Limb (tissue), 2 donors: ENCODE results near the gene BMPR1B.

Source experiments
- DNase-seq, 2 donors: peaks; one replicate each; pipeline ENCODE4 v3.0.0-alpha.2; 2016; ENCODE audit errors: extremely low spot score in 2 of 2

Gene BMPR1B

DNA sequence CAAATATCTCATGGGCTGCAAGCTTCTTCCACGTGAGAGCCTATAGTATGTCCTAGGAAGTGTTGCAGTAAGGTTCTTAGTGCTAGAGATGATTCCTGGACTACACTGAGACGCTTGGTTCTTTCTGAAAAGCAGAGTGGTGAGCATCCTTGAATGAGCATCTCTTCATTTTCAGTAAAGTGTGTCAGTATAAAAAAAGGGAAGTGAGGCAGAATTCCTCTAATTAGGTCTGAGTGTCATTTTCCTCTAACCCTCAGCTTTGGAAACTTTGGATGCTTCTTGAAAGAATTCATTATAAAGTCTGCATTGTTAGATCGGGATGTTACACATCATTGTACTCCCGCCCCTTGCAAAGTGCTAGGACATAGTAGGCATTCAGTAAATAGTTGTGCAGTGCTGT, 5.2 kb downstream of the BMPR1B start:
- DNase-seq = no peak

DNA sequence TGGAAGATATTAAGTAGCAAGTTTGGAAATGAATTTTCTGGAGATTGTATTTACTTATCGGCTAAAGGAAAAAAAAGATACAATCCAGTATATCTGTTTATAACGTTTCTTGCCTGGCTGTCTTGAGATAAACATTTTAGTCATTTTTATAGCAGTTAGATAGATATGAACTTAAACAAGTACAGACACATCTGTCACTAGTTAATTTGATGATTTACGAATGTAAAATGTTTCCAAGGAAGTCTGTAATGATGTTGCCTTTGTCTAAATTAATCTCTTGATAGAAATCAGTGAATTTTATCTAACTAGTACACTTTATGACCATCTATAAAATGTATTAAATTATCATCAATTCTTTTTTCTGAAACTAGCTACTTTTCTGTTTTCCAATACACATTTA, 5.7 kb downstream of the BMPR1B start:
- no peak for DNase-seq

DNA sequence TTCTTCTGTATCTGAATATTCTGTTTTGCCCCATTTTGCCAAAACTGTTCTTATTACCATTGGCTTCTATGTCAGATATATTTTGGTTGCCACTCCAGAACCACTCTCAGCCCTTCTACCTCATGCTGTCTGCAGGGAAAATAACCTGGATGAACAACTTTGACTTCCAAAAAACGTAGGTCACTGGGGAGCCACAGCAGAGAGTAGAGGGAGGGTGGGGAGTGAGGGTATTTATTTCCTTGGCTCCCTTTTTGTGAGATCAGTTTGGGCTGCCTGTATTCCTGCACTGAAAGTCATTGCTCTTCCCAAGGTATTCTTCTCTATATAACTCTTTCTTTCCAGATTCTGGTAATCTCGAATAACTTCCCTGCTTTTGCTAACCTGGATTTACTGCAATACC, 6.3 kb downstream of the BMPR1B start:
- no peak for DNase-seq

GRCh38 chr4:94765174-94765573, 7.4 kb downstream of the BMPR1B start:
- DNase-seq = no peak

GRCh38 chr4:94765648-94766047, 7.9 kb downstream of the BMPR1B start:
- no peak for DNase-seq

DNA sequence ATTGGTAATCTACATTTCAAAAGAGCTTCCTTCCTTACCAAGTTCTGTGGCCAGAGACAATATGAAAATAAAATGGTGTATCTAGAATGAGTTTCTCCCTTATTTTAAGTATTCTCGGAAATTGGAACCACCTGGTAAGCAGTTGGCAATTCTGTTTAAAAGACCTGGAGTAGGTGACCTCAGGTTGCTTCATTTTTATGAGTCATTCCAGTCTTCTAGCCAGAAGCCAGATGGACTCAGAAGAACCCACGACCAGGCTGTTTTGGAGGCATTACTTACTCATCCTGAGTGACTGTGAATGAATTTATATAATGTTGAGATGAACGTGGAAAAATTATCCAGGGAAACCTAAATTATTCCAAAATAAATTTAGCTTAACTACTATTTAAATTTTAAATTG, 9.1 kb downstream of the BMPR1B start:
- no peak for DNase-seq

- no peak for DNase-seq
These were observed 9.7 kb downstream of the BMPR1B start for GRCh38 chr4:94767446-94767845.

DNA sequence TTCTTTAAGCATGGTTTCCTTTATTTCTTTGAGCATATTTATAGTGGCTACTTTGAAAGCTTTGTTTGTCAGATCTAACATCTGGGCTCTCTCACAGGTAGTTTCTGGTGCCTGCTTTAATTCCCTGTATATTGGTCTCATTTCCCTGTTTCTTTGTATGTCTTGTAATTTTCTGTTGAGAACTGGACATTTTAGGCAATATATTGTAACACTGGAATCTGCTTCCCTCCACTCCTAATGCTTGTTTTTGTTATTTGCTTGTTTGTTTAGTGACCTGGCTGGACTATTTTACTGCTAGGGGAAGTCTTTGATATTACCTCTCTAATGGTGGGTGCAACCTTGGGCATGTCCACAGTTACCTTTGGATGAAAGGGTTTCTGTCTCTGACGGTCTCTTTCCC, 25.0 kb downstream of the BMPR1B start:
- no peak for DNase-seq

GRCh38 chr4:94791701-94792100, 33.9 kb downstream of the BMPR1B start:
- no peak for DNase-seq

DNA sequence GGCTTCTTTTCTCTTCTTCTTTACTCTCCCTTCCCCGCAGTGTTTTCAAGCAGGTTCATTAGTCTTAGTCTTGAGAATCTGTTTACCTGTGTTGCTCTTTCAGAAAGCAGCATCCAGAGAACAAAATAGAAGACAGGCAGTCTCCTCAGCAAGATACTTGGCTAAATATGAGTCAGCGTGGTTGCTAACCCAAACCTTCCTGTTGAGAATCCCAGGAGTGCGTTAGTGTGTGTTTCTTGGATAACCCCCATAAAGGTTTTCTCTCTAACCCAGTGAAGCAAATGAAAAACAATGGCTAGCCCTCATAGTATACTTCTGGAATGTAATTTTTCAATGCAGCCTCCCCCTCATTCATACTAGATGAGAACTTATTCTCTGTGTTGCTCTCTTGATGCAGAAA, 41.1 kb downstream of the BMPR1B start:
- no peak for DNase-seq

GRCh38 chr4:94801016-94801415, 43.3 kb downstream of the BMPR1B start:
- DNase-seq = no peak

GRCh38 chr4:94802091-94802490, 44.3 kb downstream of the BMPR1B start:
- DNase-seq = no peak

DNA sequence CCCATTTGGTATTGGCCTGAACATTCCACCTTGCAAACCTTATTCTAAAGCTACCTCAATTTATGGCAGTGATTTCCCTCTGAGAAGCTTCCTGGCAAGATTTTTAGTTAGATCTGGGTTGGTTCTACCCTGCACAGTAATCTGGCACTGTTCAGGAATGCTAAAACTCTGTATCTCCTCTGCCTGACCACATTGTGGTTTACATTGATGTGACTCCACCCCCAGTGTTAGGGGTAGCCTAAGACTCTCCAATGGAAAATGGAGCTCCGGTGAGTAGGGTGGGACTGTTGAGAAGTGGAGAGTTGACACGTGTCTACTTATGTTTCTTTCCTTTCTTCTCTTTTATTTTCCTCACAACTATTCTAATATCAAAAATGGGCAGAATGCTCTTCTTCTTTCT, 45.4 kb downstream of the BMPR1B start:
- DNase-seq = no peak

DNA sequence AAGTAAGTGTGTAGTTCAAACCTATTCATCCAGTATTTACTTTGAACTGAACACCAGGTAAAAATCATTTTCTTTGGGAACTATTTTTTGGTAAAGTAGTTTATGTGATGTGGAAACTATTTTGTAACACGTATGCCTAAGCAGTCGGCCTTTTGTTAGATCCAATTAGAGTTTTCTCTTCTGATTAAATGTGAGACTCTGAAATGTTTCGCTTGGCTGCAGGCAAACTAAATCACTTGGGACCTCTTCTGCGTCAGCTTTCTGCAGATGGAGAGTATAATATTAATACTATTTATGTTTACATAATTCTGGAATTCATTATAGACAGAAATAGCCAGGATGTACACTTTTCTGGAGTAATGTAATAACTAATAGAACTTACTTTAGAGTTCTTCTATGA, 46.9 kb downstream of the BMPR1B start:
- peak in 1 of 2 donors; percentile 42 for DNase-seq

GRCh38 chr4:94806376-94806775, 48.6 kb downstream of the BMPR1B start:
- DNase-seq = no peak

DNA sequence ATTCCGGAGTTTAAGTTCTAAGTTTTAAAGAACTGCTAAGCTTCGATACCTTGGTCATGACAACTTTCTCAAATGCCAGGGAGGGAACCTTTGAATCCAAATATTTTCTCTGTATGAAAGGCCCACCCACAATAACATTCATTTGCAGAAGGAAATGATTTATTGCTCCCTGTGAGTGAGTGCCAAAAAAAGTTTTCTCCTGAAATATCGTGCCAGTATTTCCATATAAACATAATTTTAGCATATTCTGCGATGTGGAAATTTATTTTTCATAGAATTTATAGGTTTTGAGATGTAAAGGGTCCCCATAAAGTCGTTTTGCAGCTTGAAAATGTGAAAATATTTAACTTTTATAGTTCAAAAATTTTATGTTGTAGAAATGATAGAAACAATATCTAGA, 53.9 kb downstream of the BMPR1B start:
- DNase-seq = no peak

DNA sequence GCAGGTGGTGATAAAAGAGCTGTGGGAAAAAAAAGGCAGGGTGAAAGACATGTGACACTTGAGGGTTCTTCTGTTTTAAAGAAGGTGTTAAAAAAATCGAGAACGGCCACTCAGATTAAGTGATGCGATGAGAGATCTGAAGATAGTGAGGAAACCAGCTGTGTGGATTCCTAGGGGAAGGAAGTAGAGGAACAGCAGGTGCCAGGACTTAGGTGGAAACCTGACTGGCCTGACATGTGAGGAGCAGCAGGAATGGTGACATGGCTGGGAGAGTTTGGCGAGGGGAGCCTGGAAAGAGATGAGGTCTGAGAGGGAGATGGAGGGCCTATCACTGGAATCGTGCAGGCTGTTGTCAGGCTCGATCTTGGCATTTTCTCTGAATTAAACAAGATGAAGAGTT, 55.5 kb downstream of the BMPR1B start:
- no peak for DNase-seq

DNA sequence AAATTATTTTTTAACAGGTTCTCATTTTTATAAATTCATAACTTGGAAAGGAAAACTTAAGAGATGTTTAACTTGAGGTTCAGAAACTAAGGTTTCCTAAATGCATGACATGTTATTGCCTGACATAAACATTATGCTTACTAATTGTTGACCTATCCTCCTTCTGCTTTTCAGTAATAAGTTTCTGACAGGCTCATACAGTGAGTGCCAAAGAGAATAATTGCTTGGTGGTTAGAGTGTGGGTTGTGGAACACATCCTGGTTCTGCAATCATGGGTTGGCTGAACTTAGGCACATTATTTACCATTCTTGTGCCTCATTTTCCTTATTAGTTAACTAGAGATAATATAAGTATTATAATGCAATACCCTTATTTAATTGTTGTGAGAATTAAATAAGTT, 56.5 kb downstream of the BMPR1B start:
- DNase-seq = no peak

DNA sequence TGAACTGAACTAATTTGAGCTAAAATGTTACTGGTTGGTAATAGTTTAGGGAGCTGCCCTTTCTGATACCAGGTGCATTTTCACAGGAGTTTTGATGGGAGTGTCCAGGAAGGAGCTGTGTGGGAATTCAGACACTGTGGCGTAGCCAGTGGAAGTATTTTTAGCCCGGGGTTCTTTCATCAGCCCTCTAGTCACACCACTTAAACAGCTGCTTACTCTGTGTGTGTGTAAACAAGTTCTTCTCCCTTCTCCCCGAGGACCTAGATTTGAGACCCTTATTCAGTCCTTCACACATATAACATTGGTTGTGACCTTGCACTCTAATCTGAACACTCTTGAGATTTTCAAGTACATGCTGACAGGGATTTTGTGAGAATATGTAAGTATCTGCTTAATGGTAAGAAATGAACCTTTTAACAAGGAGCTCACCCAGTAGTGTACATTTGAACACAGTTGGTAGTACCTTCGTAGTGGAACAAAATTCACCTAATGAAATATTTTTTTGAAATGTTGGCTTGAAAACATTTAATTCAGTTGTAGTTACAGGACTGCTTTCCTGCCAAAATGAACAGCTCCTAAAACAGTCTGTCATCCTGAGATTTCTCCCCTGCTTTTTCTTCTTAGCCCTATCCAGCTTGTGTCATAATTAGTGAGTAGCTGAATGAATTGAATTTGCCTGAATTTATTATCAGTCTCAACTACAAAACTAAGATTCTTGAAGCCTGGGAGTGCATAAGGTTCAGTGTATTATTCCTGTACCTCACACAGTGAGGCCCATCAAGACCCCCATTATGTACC, 61.8 kb downstream of the BMPR1B start:
- DNase-seq = no peak

- DNase-seq = peak; percentile 35 to 43
These were observed 68.5 kb downstream of the BMPR1B start for GRCh38 chr4:94826206-94826605.

- DNase-seq = no peak
These were observed 69.8 kb downstream of the BMPR1B start for GRCh38 chr4:94827481-94828110.

DNA sequence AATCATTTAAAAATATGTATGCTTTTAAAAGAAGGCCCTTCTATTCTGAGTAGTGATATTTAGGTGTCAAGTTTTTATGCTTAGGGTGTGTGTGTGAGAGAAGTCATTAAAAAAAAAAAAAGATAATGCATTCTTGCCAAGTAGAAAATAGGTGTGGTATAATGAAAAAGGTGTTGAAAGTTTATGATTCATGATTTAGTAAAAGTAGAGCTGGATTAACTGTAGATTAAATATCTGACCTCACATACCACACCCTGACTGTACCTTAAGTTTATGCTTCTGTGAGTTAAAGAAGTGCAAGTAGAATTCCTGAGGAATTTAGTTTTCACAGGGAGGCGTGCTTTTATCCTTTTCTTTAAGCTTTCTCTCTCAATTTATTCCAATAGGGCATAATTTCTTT, 71.1 kb downstream of the BMPR1B start:
- DNase-seq = no peak

DNA sequence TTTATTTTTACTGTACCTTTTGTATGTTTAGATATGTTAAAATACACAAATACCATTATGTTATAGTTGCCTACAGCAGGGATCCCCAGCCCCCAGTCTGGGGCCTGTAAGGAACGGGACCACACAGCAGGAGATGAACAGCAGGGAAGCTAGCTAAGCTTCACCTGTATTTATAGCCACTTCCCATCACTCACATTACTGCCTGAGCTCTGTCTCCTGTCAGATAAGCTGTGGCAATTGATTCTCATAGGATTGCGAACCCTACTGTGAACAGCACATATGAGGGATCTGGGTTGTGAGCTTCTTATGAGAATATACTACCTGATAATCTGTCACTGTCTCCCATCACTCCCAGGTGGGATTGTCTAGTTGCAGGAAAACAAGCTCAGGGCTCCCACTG, 73.9 kb downstream of the BMPR1B start:
- DNase-seq = no peak
